Fibroblast of skin of scalp (primary cell): Measurements from ENCODE around the gene ZNF185. TPM values are rescaled to one million over a fixed set of nuclear protein-coding genes. Genes with fewer than 3 reads are reported as not detected.

Experiments used
- DNase-seq: peaks from one replicate; pipeline ENCODE4 v3.0.0-alpha.2; 2013
- polyA plus RNA-seq, 2 experiments: library from polyadenylated mRNA; unstranded; fragments of 120-200 nt; gene quantifications; one replicate each; pipeline ENCODE4 v1.2.1, GENCODE V29; 2013; ENCODE audit not compliant: insufficient read length in 2 of 2

The ZNF185 gene
- 6.3 TPM for polyA plus RNA-seq (2013, experiment 1 of 2; ENCODE audit: insufficient read length)
- polyA plus RNA-seq (2013, experiment 2 of 2; ENCODE audit: insufficient read length) = 6.6 TPM

GRCh38 chrX:152897222-152898131 lies at the start of gene ZNF185:
Gene ZNF185, plus strand, starts transcription at chrX:152898067. Its CDS starts 16,423 bp downstream, at chrX:152914490.
- peak; percentile 30 for DNase-seq

DNA sequence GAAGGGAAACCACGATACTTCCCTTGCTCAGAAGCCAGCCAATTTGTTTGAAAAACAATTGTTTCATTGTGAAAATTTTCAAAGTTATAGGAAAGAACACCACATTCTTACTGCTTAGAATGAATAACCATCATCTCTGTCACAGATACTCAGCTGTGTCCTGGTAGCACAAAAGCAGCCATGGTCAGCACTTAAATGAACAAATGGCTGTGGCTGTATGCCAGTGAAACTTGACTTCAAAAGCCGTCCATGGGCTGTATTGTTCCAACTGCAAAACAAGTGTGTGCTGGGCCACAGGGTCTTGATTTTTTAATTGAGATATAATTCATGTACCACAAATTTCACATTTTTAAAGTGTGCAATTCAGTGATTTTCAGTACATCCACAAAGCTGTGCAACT lies 47.4 kb upstream of the ZNF185 start:
- DNase-seq = no peak

DNA sequence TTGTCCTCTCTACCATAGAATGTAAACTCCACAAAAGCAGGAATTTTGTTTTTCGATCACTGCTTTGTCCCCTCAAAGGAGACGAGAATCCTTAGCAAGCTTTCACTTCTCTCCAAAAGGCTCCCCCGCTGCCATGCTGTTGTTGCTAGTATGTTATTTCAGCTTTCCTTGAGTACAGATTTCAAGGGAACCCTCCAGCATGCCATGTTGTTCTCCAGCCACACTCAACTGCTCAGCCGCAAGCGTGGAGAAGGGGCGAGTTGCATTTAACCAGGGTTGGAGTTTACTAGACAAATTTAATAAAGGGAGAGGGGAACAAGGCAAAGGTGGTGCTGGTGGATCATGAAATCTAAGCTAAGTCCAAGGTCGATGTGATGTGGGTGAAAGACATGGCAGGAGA lies 43.9 kb upstream of the ZNF185 start:
- DNase-seq = no peak

DNA sequence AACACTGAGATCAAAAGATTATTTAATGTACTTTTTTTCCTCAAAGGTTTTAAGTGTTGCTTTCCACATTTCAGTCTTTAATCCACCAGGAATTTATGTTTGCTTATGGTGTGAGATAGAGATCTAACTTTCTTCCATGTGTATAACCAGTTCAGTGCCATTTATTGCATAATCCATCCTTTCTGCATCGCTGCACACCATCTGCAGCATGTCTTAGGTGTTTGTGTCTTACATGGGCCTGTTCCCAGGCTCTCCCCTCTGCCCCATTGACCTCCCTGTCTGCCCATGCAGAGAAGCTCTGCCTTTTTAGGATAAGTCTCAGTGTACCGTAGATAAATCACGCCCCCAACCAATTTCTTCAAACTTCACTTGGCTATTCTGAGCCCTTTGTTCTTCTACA lies 36.8 kb upstream of the ZNF185 start:
- DNase-seq = no peak

- DNase-seq = no peak
Measured at GRCh38 chrX:152861826-152862225, 36.0 kb upstream of the ZNF185 start.

DNA sequence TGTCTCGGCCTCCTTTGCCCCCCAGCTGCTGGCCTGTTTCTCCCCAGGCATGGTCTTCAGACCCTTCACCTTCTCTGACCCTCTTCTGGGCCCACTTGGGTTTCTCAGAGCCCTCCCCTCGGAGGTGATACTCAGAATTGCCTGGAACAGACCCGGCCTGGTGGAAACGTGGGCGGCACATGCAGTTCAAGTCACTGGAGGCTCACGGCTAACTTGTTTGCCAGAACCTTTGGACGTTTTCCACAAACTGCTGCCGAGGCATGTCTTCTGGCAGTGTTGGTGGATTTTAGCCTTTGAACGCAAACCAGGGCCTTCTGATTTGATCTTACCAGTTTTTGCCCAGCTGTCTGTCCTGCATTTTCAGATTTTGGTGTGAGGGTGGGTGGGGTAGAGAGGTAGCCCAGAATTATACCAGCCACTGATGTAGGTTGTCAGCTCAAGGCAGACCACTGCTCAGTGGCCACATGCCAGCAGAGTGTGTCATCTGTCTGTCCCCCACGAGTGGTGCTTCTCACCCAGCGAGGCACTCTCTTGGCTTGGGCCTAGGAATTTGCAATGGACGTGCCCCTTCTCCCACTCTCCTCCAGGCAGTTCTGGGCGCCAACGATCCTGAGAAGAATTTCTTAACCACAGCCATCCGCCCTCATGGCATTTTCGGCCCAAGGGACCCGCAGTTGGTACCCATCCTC lies 32.5 kb upstream of the ZNF185 start:
- DNase-seq = no peak

GRCh38 chrX:152866386-152866785 lies 31.5 kb upstream of the ZNF185 start:
- DNase-seq = no peak

DNA sequence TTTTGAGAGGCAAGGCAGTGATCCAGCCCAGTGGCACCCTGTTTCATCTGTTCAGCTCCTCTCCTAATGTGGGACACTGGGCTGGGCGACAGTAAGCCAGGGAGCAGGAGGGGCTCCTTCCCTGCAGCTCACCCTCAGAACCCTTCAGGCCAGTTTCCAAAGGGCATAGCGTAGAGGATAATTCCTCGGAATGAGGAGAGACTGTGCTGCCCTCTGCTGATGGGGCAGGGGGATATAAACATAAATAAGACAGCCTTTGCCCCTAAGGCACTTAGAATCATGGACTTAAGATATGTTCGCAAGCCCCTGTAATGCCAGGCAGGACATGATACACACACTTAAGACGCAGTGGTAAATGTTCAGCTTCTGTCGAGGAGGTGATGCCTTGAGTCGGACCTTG lies 27.9 kb upstream of the ZNF185 start:
- no peak for DNase-seq

DNA sequence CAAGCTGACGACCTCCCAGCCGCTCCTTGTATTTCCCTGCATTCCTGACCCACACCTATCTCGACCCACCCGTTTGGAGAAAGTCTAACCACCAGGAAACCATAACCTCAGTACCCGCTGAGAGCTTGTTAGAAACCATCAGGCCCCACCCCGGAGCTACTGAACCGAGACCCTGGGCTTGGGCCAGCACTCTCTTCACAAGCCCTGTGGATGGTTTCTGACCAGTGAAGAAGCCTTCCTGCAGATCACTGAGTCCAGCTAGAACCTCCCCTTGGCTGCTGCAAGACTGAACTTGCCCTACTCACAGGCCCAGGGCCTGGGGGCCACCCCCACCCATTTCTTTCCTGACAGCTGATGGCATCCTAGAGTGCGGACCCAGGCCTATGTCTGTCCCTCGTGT lies 26.6 kb upstream of the ZNF185 start:
- DNase-seq = no peak

GRCh38 chrX:152872522-152872921 lies 25.3 kb upstream of the ZNF185 start:
- DNase-seq = no peak

DNA sequence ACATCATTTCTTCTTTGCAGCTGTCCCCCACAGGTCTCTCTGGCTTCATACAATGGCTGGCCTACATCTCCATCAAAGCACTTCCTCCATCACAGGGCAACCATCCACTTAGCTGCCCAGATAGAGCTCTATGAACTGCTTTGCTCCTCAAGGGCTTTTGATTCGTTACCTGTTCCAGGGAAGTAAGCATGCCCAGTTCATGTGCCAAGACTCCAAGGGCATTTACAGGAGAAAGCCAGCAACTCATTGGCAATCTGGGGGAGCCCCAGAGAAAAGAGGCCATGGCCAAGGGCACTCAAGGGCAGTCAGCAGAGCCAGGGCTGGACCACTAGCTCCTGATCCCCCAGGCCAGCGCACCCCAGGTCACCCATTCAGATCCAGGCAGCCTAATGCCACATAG lies 24.5 kb upstream of the ZNF185 start:
- no peak for DNase-seq

- no peak for DNase-seq
Measured at GRCh38 chrX:152876931-152877840, 20.7 kb upstream of the ZNF185 start.

- DNase-seq = no peak
Measured at GRCh38 chrX:152878976-152879755, 18.7 kb upstream of the ZNF185 start.

DNA sequence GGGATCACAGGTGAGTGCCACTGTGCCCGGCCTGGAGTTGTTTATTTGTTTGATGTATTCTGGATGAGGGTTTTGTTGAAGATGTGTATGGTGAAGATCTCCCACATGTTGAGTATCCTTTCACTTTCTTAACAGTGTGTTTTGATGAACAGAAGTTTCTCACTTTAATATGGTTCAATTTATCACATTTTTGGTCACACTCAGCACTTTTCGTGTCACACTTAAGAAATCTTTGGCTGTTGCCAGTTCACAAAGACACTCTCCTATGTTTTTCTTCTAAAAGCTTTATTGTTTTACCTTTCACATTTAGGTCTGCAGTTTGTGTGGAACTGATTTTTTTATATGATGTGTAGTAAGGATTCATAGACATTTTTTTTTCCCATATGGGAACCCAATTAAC lies 16.6 kb upstream of the ZNF185 start:
- DNase-seq = no peak

DNA sequence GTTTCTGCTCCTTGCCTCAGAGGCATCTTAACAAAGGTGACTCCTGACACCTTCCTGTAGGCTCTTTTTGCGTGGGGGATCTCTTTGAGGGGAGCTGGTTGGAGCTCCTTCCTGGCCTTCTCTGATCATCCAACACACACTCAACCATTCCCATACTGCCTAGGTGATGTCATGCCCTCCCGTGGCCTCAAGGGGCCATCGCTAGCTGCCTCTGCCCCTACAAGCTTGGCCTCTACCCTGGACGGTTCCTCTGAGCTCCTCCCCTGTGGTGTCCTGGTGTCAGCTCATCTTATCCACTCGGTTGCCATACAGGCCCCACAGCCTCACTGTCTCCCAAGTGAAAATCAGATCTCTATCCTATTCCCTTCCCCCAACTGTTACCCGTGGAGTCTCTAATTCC lies 13.7 kb upstream of the ZNF185 start:
- no peak for DNase-seq

DNA sequence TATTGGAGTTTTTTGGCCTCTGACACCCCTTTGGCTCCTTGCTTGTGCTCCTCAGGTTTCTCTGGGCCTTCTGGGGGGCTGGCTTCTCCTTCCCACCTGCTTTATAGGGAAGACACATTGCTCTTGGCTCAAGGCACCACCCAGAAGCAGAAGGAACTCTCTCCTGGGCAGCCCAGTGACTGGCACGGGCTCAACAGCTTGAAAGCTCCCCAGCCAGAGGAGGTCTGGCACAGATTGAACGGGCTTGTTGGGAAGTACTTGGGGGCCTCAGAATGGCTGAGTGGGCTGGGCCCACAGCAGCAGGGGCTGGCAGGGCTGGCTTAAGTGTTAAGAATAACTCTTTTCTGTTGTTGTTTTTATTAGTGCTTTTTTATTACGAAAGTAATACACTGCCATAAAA lies 11.2 kb upstream of the ZNF185 start:
- no peak for DNase-seq

- DNase-seq = no peak
Measured at GRCh38 chrX:152892499-152892898, 5.4 kb upstream of the ZNF185 start.

GRCh38 chrX:152892999-152893891 lies 4.6 kb upstream of the ZNF185 start:
- DNase-seq = no peak

DNA sequence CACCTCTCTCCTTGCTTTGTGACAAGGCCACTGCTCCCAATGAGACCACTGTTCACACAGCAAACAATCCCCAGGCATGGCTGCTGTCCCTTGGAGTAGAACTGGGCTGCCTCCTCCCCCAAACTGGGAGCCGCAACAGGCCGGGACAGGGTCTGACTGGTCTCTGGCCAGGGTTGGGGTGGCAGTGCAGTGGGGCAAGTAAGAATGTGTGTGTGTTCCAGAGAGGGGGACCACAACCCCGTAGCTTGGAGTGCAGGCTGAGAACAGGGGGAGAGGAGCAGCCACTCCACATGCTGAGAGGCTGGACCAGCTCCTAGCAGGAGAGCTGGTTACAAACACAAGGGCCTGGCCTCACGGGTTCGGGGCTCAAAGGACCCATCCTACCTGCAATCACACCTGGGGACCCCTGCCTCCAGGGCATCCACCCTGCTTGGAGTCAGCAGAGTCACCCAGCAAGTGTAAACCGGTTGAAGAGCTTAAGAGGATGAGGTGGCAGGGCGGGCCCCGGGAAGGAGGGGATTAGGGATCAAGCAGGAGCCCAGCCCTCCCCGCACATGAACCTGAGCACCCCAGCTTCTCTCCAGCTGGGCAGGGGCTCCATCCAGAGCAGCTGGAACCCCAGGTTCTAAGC lies 3.8 kb upstream of the ZNF185 start:
- DNase-seq = no peak

DNA sequence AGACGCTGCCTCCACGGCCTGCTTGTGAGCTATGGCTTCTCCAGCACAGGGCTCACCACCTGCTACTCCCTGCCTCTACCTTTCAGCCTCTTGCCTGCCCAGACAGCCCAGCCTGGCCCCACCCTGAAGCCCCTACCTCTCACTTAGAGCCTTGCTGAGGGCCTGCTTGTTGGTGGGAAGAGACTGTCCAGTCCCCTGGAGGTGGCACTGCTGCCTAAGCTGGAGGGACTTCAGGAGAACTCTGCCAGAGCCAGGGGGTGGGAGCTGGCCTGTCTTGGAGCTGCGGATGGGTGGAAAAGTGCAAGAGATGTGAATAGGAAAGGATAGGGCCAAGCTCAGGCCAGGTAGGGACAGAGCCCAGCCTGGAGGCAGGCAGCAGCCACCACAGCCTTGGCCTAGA lies 2.7 kb upstream of the ZNF185 start:
- no peak for DNase-seq
